ENCODE data around the gene IL21R.

GRCh38 chr16:27474921-27475320 is 72.9 kb downstream of the IL21R start:
- TF ChIP-seq CTCF (conservative IDR thresholded peaks at IDR 0.05) = no peak
- TF ChIP-seq ZFX (IDR thresholded peaks at IDR 0.05) = no peak
